ENCODE results near the gene CREB3L2.
A peak's percentile ranks its signal among the peaks of the same experiment; 100 is the strongest.

CREB3L2 gene

DNA sequence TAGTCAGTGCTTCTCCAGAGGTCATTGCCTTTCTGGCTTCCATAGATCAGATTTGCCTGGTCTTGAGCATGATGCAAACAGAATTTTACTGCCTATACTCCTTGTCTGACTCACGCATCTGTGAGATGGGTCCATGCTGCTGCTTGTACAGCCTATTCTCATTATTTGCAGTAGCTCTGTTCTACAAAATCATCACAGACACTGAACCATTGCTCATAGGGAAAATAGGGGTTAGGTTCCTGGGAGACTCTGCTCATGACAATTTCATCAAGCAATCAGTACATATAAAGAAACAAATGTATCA is 7.4 kb upstream of the CREB3L2 start:
- no peak for DNase-seq (ENCODE audit: low read depth)

DNA sequence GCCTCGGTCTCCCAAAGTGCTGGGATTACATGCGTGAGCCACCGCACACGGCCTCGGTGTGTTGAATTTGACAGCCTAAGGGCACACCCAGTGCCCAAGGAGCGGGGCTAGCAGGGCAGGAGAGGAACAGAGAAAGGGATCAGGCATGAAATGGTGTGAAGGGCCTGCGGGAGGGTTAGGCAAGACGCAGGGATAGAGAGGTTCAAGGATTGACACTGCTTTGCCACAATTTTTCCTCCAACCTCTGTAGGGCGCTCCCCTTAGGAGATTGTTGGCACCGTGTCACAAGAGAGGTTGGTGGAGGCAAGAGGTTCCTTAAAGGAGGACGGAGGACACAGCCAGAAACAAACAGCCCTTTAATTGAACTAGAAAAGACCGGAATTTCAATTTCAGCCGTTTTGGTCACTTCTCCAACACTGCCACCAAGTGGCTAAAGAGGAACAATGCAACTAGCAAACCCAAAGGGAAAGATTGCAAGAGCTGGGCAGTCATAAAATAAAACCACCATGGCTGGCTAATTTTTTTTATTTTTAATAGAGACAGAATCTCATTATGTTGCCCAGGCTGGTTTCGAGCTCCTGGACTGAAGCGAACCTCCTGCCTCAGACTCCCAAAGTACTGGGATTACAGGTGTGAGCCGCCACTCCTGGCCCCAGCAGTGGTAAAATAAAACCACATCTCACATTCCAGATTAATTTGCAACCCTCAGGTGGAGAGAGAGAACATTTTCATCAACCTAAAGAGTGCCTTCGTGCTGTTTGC is 6.9 kb upstream of the CREB3L2 start:
- DNase-seq (ENCODE audit: low read depth), result no peak

DNA sequence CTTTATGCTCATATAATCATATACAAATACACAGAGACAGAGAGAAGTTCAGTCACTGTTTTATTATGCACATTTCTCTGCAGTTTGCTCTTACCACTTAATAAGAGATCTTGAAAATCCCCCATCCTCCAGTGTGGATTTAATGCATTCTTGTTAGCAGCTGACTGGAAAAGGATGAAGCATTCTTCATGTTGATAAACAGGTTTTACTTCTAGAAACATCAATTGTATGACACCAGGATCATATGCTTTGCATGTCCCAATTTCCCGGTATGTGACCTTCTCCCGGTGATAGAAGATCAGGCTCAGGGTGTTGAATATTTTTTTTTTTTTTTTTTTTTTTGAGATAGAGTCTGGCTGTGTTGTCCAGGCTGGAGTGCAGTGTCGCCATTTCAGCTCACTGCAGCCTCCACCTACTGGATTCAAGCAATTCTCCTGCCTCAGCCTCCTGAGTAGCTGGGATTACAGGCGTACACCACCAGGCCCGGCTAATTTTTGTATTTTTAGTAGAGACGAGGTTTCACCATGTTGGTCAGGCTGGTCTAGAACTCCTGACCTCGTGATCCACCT is 6.2 kb upstream of the CREB3L2 start:
- DNase-seq (ENCODE audit: low read depth), result no peak

DNA sequence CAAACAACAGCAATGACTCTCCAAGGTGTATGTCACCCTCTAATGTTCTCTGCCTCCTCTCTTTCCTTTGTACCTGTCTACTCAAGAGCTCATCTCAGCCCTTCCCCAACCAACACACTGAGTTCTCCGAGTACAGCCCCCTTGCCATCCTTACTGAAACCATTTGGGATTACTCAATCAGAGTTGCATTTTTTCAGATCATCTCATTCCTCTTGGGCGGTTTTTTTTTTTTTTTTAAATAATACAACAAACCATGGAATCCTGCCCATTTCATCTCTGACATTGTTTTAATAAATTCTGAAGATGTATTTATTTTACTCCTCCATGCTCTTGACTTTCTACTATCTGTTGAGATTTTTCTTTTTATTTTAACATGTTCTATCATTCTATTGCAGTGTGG is 4.2 kb upstream of the CREB3L2 start:
- DNase-seq (ENCODE audit: low read depth), result no peak

DNA sequence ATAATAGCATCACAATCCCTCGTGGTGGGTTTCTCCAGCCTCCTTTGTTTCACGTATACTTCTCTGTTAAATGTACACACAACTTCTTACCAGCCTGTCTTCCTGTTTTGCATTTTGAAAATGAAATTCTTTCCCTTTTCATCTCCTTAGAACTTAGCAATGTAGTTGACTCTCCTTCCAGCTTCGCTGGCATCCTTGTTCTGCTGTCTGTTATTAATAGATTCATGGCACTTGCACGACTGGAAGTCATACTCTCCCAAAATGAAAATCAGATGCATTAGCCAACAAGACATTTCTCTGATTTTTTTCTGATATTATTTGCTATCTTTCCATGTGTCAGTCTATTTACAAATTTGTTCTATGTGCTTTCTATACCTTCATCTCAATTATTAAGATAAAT is 3.0 kb upstream of the CREB3L2 start:
- no peak for DNase-seq (ENCODE audit: low read depth)

DNA sequence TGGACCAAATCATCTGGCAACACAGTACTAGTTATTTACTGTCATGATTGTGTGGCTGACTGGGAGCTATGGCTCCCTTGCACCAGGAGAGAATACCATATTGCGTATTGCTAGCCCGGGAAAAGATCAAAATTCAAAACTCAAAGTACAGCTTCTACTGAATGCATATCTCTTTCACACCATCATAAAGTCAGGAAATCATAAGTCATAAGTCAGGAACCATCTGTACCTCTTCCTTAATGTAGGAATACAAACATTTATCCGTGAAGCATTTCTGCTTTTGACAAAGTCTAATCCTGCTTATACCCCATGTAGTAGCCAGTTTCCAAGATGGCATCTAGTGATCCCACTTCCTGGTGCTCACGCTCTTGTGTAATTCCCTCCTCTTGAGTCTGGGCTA is 2.2 kb upstream of the CREB3L2 start:
- DNase-seq (ENCODE audit: low read depth), result no peak

DNA sequence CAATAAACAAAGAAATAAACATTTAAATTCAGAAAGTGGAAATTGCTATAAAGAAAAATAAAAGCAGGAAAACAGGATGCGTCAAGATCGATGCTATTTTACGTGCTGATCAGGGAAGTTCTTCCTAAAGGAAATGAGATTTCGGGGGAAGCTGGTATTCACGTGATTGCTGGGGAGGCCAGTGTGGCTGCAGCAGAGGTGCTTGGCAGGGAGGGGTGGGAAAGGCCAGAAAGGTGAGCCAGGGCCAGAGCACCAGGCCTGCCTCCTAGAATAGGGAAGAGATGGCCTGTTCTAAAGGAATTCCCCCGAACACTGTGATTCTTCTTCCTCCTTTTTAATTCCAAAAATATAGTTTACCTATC is 923 bp upstream of the CREB3L2 start:
- no peak for DNase-seq (ENCODE audit: low read depth)

DNA sequence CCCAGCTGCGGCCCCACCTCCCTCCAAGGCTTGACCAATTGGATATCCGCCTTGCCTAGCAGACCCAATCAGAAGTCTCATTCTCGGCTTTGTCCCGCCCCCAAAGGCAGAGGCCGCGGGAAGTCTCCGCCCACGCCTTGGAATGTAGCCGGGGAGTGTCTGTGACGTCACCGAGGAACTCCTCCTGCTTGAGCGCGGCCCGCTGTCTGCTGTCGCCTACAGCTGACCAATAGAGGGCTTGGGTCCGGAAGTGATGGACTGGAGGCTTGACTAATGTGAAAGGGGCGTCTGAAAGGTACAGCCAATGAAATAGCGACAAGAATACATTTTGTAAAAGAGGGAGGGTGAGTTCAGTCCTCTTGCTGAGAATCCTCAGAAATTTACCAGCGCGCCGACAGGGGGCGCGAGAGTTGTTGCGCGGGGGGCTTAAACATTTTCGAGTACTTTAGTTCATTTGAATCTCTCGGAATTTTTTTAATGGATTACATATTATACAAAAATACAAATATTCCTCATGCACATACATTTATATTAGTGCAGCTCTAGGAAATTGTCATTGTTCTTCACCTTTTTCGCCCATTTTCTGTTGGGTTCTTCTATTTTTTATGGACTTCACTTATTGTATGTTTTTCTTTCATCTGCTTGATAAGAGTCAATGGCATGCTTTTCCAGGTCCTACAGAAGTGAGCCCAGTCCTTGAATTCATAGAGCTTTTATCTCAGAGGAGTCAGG is 376 bp upstream of the CREB3L2 start:
- peak; percentile 100 for DNase-seq (ENCODE audit: low read depth)

DNA sequence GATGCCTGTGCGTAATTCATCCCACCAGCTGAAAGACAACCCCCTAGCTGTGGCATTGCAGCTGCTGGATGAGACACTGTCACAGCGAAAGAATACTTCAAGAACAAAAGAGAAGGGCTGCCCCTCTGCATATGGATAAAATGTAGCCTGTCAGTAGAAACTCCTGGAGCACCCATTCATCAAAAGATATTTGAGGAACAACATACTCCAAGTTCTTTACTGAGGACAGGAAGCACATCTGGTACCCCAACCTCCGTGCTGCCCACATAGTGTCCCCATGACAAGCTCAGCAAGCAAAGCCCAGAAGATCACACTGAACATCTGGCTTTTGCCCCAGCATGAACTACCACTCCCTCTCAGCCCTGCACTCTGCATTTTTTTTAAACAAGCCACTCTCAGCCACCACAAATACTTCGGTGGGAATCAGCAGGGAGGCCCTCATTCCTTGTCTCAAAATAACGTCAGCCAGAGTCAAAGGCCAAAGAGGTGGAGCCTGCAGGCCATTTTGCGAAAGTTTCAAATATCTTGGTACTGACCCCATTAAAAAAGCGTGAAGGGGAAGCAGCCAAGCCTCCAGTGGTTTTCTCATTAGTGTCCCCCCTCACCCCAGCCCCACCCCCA is 1.7 kb downstream of the CREB3L2 start:
- DNase-seq (ENCODE audit: low read depth), result peak; percentile 84

DNA sequence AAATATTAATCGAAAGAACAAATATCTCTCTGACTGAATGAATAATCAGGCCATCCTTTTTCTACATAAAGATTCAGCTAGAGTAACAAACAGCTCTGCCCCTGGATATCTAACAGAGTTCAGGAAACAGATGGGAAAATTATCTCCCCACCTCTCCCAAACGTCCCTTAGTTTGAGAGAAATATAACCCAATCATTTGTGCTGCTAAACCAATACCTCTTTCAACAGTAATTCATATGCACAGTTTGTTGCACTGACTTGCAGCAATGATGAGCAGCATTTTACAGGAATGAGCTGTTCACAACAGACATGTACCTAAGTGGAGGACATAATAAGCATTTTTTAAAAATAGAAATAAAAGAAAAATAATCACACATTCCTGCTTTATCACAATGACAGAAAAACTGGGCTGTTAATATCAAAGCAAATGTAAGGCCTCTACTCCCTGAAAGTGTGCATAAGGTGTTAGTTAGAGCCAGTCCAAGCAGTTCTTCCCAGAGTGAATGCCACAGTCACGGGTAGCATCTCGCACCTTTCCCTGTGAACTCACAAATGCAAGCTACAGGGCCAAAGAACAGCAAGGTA is 2.3 kb downstream of the CREB3L2 start:
- DNase-seq (ENCODE audit: low read depth), result no peak

DNA sequence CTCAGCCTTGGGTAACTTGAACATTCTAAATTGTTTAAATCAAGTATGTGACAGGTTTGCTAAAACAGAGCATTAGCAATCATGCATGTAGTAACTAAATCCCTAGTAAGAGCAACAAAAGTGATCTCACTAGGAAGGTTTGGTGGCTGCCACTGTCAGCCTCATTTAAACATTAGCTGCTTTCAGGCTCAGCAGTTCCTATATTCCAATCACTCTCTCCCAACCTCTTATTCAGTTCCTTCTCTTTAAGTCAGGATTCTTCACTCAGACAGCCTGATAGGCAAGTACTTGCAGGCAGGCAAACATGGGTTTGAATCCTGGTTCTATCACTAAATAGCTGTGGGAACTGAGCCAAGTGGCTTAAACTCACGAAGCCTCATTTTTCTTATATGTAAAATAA is 3.6 kb downstream of the CREB3L2 start:
- DNase-seq (ENCODE audit: low read depth), result no peak

DNA sequence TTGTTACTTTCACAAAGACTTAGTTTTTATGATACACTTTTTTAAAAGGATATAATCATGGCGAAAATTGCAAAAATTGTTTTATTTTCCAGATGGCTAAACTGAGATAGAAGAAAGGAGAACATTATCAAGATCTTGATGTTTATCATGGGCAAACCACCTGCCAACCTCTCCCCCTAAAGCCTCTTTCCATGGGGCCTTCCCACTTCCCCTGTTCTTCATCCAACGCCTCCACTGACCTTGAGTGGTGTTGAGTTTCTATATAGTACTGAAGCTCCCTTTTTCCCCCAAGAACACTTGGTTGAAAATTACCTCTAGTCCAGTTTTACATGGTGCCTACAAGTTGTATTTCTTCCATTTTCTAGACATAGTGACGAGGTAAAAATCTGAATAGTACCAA is 5.0 kb downstream of the CREB3L2 start:
- no peak for DNase-seq (ENCODE audit: low read depth)

DNA sequence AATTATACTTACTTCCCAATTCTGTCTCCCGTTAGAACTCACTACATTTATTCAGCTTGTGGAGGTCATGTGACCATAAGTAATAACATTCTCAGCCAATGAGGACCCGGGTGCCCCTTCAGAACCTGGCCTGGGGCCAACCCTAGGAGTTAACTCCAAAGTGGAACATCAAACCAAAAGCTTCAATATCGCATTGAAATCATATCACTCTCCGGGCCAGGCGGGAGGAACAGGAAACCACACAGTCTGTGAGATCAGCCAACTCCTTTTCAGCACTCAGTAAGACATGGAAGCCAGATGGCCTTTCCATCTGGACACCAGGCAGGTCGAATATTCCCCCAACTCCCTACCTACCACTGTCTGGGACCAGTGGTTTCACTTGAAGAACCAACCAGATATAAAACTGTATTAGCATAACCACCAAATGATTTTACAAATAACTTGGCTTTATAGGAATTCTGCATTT is 5.5 kb downstream of the CREB3L2 start:
- DNase-seq (ENCODE audit: low read depth), result no peak

DNA sequence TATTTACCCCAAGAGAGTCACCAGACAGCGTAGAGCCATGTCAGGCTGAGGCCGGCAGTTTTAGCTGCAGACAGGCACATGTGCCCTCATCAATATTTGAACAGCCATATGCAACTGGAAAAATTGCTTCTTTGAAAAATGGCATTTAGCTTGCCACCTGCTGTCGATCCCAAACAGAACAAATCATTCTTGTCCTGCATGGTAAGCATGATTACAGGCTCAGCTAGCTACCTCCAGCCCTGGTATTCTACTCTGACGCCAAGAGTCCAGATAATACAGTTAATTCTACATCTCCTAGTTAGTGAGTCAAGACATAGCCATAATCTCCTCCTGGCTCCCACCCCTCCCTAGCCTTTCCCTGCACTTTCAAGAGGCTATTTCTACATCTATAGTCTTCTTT is 7.7 kb downstream of the CREB3L2 start:
- no peak for DNase-seq (ENCODE audit: low read depth)

DNA sequence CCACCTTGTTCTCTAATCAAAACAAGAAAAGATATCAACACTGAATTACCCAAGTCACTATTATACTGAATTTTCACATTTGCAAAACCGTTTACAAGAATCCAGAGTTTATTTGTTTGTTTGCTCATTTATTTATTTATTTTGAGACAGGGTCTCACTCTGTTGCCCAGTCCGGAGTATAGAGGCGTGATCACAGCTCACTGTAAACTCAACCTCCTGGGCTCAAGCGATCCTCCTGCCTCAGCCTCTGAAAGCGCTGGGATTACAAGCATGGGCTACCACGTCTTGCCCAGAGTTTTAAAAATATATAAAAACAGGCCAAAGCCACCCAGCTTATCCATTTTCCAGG is 8.5 kb downstream of the CREB3L2 start:
- no peak for DNase-seq (ENCODE audit: low read depth)

DNA sequence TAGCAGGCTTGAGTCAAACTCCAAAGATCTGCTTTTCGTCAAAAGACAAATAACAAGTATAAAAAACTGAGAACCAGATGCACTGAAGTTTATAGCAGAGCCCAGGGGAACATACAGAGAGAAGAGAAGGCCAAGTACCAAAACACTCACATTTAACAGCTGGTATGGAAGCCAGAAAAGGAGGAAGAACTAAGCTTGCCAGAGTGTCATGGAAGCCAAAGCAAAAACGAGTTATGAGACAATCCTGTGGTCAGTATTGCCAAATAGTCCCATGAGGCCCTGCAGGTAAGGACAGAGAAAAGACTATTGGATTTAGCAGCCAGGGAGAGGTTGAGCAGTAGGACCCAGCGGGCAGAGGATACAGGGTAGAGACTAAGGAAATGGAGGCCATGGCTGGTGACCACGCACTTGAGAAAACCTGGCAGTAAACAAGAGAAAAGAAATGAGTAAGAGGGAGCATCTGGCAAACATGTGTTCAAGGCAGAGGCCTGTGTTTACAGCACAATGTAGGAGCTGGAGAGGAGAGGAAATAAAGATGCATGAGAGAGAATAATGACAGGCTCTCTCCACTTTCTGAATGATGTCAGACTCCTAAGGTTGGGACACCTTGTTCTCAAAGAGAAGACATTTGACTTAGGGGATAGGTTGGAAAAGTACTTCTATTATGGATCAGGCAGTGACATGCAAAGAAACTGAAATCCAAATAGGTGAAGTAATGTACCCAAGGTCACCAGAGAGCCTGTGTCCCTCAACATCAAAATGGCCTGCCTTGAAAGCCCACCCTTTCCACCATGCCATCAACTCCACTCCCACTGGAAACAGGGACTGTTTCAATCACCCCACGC is 9.1 kb downstream of the CREB3L2 start:
- DNase-seq (ENCODE audit: low read depth), result no peak

DNA sequence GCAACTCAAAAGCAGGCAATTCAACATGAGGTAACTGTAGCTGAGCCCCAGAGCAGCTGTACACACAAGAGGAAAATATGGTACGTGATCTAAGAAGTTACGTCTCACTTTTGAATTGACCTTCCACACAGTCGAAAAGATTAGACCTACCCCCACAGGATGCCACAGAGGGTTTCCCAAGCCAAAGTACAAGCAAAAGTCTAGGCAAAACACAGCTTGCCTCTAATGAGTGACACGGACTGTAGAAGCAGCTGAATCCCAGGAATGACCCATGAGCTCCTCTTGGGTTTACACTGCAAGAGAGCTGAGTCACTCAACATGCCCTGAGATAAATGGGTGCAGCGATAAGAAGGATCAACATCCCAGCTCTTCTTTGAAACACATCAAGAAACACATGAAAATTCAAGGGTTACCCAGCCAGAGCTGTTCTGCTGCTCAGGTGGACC is 9.8 kb downstream of the CREB3L2 start:
- peak; percentile 93 for DNase-seq (ENCODE audit: low read depth)

DNA sequence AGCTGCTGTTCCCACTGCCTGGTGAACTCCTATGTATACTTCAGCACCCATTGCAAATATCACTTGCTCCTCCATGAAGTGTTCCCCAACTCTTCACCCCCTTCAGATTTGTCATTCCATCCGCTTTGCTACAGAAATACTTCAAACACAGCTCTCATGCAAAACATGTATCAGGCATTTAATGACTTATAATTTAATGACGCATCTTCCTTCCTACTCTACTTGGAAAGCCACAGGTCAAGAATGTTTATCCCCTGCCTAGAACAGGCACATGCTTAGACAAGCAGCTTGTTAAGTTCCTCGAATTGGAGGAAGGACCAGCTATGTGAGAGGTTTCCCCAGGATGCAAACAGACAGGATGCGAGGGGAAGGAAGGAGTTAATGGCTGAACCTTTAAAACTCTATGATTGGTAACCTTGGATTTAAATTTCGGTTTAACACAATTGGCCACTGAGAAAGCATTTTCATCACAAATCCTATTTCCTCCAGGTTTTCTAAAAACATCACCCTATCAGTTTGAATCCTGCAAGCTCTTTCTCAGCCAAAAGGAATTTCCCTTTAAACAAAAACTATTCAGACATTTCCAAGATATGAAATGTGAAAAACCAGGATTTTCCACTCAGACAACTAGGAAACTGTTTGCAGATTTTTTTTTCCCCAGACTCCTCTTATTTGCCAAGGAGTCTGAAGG is 11.5 kb downstream of the CREB3L2 start:
- peak; percentile 93 for DNase-seq (ENCODE audit: low read depth)

DNA sequence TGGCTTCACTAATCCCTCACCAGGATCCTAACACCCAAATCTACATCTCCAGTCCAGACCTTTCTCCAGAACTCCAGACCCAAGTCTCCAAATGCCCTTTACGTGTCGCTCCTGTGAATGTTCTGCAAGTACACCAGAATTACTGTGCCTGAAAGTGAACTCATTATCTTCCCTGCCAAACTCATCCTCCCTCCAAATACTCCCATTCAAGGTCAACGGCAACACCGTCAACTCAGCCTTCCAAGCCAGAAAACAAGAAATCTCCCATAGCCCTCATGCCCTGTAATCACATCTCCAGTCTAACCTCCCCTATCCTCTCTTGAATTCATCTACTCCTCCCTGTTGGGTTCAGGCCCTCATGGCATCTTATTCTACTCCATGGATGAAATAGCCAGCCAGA is 12.3 kb downstream of the CREB3L2 start:
- DNase-seq (ENCODE audit: low read depth), result no peak

DNA sequence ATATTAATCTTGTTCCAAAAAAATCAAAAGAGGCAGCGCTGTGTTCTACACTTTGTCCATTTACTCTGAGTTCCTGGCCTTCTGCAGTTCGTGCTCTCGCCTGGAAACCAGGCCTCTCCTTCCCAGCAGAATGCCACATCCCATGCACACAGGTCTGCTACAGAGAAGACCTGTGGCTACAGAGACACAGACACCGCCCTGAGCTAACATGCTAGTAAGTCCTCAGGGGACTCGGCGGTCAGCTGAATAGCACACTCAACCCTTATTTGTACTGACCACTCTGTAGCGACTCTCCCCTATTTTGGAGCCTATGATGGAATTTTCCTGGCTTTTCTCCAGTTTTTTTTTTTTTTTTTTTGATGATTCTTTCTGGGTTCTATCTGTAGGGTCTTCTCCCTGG is 12.8 kb downstream of the CREB3L2 start:
- DNase-seq (ENCODE audit: low read depth), result no peak

DNA sequence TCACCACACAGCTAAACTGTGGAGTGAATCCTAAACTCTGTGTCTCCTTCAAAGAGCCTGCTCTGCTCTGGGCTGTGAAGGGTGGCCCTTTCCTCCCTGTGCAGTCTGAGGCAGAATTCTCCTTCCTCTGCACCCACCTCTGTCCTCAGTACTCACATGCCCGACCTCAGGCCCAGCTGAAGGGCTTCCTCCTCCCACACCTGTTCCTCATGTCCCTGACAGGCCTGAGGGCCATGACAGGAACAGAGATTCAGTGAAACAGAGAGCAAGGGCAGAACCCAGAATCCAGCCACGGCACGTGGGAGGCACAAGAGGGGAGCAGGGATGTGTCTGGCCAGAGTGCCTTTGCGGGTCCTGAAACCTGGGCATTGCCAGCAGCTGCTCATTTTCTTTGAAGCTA is 13.9 kb downstream of the CREB3L2 start:
- DNase-seq (ENCODE audit: low read depth), result no peak
